ENCODE data around the gene PRRX1.

DNA sequence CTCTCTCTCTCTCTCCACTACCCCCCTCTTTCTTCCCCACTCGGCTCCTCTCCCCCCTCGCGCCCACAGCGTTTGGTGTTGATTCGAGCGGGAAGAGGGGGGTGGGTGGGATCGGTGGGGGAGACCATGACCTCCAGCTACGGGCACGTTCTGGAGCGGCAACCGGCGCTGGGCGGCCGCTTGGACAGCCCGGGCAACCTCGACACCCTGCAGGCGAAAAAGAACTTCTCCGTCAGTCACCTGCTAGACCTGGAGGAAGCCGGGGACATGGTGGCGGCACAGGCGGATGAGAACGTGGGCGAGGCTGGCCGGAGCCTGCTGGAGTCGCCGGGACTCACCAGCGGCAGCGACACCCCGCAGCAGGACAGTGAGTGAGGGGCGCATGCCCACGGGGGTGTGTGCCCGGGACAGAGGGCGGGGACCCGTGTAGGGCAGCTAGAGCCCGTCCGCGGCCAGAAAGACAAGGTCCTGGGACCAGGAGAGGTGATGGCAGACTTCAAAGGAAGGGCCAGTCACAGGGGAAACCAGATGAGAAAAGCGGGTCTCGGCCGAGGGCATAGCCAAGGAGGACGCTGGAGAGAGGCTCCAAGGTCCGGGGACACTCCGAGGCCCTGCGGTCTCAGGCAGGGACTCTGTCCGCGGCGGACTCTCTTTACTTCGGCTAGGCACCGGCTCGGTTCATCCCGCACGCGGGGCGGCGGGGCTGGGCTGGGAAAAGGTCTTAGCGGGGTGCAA, at the start of gene PRRX1:
- TF ChIP-seq CTCF (IDR thresholded peaks at IDR 0.05) (no peak), POLR2A (IDR thresholded peaks at IDR 0.05) (no peak)

Measured in adrenal gland (tissue), 5 donors.